ENCODE measurements around the gene IL17RA.

IL17RA gene

GRCh38 chr22:17107547-17107810 is 22.7 kb downstream of the IL17RA start:
- Histone ChIP-seq H3K4me1 (ENCODE audit: insufficient read depth, low read length, severe bottlenecking) (no peaks in the 10 kb centered on the region), H3K9me3 (ENCODE audit: low read length) (no peaks in the 10 kb centered on the region), H3K4me2 (ENCODE audit: low read length) (no peak overlapping the region), H3K4me3 (ENCODE audit: low read depth, low read length, poor library complexity, severe bottlenecking) (no peak overlapping the region), H2AFZ (ENCODE audit: low read length) (no peak overlapping the region), H4K20me1 (ENCODE audit: insufficient read depth, low read length) (no peaks in the 10 kb centered on the region), H3K9ac (ENCODE audit: low read length) (no peak overlapping the region), H3K36me3 (ENCODE audit: insufficient read depth, low read length) (peaks cover 13% of the 10 kb centered on the region), H3F3A (ENCODE audit: insufficient read depth, low read length) (no peaks in the 10 kb centered on the region), H3K27ac (ENCODE audit: low read depth, low read length, poor library complexity, severe bottlenecking) (no peak overlapping the region), H3K9me2 (ENCODE audit: low read depth, low read length) (no peaks in the 10 kb centered on the region), H3K79me2 (ENCODE audit: insufficient read depth, low read length) (no peaks in the 10 kb centered on the region), H3K27me3 (ENCODE audit: insufficient read depth, low read length) (no peaks in the 10 kb centered on the region)
- TF ChIP-seq EZH2 (IDR thresholded peaks at IDR 0.05; ENCODE audit: borderline replicate concordance, low read length), result no peak
- TF ChIP-seq CTCF (IDR thresholded peaks at IDR 0.05; ENCODE audit: low read length), result no peak

GRCh38 chr22:17108256-17109112 is 23.7 kb downstream of the IL17RA start:
- no peaks in the 10 kb centered on the region for H4K20me1 ChIP-seq (ENCODE audit: insufficient read depth, low read length)
- no peaks in the 10 kb centered on the region for H3K9me3 ChIP-seq (ENCODE audit: low read length)
- H3K9ac ChIP-seq (ENCODE audit: low read length), result no peak overlapping the region
- H3K4me2 ChIP-seq (ENCODE audit: low read length), result no peak overlapping the region
- H3K27me3 ChIP-seq (ENCODE audit: insufficient read depth, low read length), result no peaks in the 10 kb centered on the region
- no peaks in the 10 kb centered on the region for H3K9me2 ChIP-seq (ENCODE audit: low read depth, low read length)
- TF ChIP-seq EZH2 (IDR thresholded peaks at IDR 0.05; ENCODE audit: borderline replicate concordance, low read length) (no peak), CTCF (IDR thresholded peaks at IDR 0.05; ENCODE audit: low read length) (no peak)
- H3K79me2 ChIP-seq (ENCODE audit: insufficient read depth, low read length), result no peaks in the 10 kb centered on the region
- no peak overlapping the region for H2AFZ ChIP-seq (ENCODE audit: low read length)
- H3K4me3 ChIP-seq (ENCODE audit: low read depth, low read length, poor library complexity, severe bottlenecking), result no peak overlapping the region
- no peaks in the 10 kb centered on the region for H3F3A ChIP-seq (ENCODE audit: insufficient read depth, low read length)
- no peak overlapping the region for H3K27ac ChIP-seq (ENCODE audit: low read depth, low read length, poor library complexity, severe bottlenecking)
- H3K4me1 ChIP-seq (ENCODE audit: insufficient read depth, low read length, severe bottlenecking), result no peaks in the 10 kb centered on the region
- peaks cover 13% of the 10 kb centered on the region for H3K36me3 ChIP-seq (ENCODE audit: insufficient read depth, low read length)

GRCh38 chr22:17109113-17109865 is 24.5 kb downstream of the IL17RA start:
- H3K4me1 ChIP-seq (ENCODE audit: insufficient read depth, low read length, severe bottlenecking), result no peaks in the 10 kb centered on the region
- H3F3A ChIP-seq (ENCODE audit: insufficient read depth, low read length), result no peaks in the 10 kb centered on the region
- H2AFZ ChIP-seq (ENCODE audit: low read length), result no peak overlapping the region
- H3K4me3 ChIP-seq (ENCODE audit: low read depth, low read length, poor library complexity, severe bottlenecking), result no peak overlapping the region
- H4K20me1 ChIP-seq (ENCODE audit: insufficient read depth, low read length), result no peaks in the 10 kb centered on the region
- no peak overlapping the region for H3K9ac ChIP-seq (ENCODE audit: low read length)
- H3K79me2 ChIP-seq (ENCODE audit: insufficient read depth, low read length), result no peaks in the 10 kb centered on the region
- TF ChIP-seq CTCF (IDR thresholded peaks at IDR 0.05; ENCODE audit: low read length), result no peak
- TF ChIP-seq EZH2 (IDR thresholded peaks at IDR 0.05; ENCODE audit: borderline replicate concordance, low read length), result no peak
- H3K4me2 ChIP-seq (ENCODE audit: low read length), result no peak overlapping the region
- H3K9me3 ChIP-seq (ENCODE audit: low read length), result no peaks in the 10 kb centered on the region
- H3K27me3 ChIP-seq (ENCODE audit: insufficient read depth, low read length), result no peaks in the 10 kb centered on the region
- H3K36me3 ChIP-seq (ENCODE audit: insufficient read depth, low read length), result peaks cover 13% of the 10 kb centered on the region
- no peaks in the 10 kb centered on the region for H3K9me2 ChIP-seq (ENCODE audit: low read depth, low read length)
- H3K27ac ChIP-seq (ENCODE audit: low read depth, low read length, poor library complexity, severe bottlenecking), result no peak overlapping the region

All from OCI-LY1 (cell line).